ENCODE results near the gene LEF1.

DNA sequence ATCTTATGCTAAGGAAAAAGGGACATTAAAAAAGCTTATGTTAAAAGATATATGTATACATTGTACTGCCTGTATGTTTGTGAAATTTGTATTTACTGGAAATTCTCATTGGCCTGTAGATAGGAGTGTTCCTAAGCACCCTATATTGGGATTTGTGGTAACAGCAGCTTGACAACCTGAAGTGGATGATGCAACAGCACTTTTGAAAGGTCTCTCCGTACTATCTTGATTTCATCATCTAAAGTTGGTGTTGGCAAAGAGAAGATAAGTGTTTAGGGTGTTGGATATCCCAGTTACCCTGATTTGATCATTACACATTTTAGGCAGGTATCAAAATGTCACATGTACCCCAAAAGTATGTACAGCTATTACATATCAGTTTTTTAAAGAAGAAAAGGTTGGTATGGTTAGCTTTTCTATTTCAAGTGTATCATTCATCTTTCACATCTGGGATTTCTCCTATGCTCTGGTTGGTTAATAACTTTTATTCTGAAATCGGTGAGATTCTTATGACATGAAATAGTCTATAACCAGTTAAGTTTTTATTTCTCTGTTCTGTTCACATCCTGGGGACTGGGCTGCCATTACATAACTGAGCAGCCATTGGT is 168.7 kb downstream of the LEF1 start:
- TF ChIP-seq, protein P1, sequence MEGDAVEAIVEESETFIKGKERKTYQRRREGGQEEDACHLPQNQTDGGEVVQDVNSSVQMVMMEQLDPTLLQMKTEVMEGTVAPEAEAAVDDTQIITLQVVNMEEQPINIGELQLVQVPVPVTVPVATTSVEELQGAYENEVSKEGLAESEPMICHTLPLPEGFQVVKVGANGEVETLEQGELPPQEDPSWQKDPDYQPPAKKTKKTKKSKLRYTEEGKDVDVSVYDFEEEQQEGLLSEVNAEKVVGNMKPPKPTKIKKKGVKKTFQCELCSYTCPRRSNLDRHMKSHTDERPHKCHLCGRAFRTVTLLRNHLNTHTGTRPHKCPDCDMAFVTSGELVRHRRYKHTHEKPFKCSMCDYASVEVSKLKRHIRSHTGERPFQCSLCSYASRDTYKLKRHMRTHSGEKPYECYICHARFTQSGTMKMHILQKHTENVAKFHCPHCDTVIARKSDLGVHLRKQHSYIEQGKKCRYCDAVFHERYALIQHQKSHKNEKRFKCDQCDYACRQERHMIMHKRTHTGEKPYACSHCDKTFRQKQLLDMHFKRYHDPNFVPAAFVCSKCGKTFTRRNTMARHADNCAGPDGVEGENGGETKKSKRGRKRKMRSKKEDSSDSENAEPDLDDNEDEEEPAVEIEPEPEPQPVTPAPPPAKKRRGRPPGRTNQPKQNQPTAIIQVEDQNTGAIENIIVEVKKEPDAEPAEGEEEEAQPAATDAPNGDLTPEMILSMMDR (conservative IDR thresholded peaks at IDR 0.05 in 1 of 2, IDR thresholded peaks at IDR 0.05 in 1 of 2; ENCODE audit: low read depth in 1 of 2, low read length in 2 of 2), result no peak
- no peak for TF ChIP-seq EZH2 (IDR thresholded peaks at IDR 0.05; ENCODE audit: low read length, missing control alignments)
